BJ (cell line): ENCODE results near the gene LRMDA. TPM values are rescaled to one million over a fixed set of nuclear protein-coding genes. Genes with fewer than 3 reads are reported as not detected.

Experiments used
- CTCF ChIA-PET: fragments of 350-600 bp; formaldehyde crosslinking; extraction: SDS; loops from one replicate; lab custom pipeline; 2021; ENCODE audit warnings: antibody characterized with exemption, inconsistent platforms; lab: Yijun Ruan, JAX
- POLR2A ChIA-PET: fragments of 300-600 bp; sonication (Branson Sonifier 250); formaldehyde crosslinking; extraction: SDS; loops from one replicate; lab custom pipeline; 2021; ENCODE audit warnings: antibody characterized with exemption; lab: Charles Lee
- DNase-seq: peaks from one replicate; pipeline ENCODE4 v3.0.0-alpha.2; 2011; ENCODE audit warnings: low read depth
- H3K27me3 ChIP-seq: 2 replicates; pipeline ENCODE4 v1.6.0; 2011; ENCODE audit warnings: low read length; ENCODE audit not compliant: control insufficient read depth, insufficient read depth
- H3K36me3 ChIP-seq: 2 replicates; pipeline ENCODE4 v1.5.1; 2011; ENCODE audit warnings: low read length; ENCODE audit not compliant: control insufficient read depth, insufficient read depth
- H3K4me3 ChIP-seq: 2 replicates; pipeline ENCODE4 v1.5.1; 2011; ENCODE audit warnings: low read depth, mild to moderate bottlenecking, control low read depth, low read length
- polyA plus RNA-seq: library from polyadenylated mRNA; depleted of rRNA; stranded (reverse); fragments of >200 nt; gene quantifications from 2 replicates; pipeline ENCODE4 v1.2.3, GENCODE V29; 2011
- TF ChIP-seq, protein P1 (sequence below): IDR thresholded peaks from 2 replicates; pipeline ENCODE4 v1.5.1; 2011; ENCODE audit warnings: low read depth, mild to moderate bottlenecking, control low read depth, inconsistent platforms, low read length, moderate library complexity; ENCODE audit not compliant: insufficient read depth

The LRMDA gene
- polyA plus RNA-seq, 1 experiment = not detected

GRCh38 chr10:75493464-75493863 lies 62.0 kb downstream of the LRMDA start:
- ChIA-PET CTCF (interaction anchor here (0.6 kb wide), 1 partner anchor 11 kb away, joined by 3 read pairs; no protein-coding TSS in a partner anchor), POLR2A (no interaction called here)
- H3K36me3 ChIP-seq = no peaks in the 10 kb centered on the region
- no peak overlapping the region for H3K4me3 ChIP-seq
- no peak for DNase-seq
- TF ChIP-seq, protein P1, sequence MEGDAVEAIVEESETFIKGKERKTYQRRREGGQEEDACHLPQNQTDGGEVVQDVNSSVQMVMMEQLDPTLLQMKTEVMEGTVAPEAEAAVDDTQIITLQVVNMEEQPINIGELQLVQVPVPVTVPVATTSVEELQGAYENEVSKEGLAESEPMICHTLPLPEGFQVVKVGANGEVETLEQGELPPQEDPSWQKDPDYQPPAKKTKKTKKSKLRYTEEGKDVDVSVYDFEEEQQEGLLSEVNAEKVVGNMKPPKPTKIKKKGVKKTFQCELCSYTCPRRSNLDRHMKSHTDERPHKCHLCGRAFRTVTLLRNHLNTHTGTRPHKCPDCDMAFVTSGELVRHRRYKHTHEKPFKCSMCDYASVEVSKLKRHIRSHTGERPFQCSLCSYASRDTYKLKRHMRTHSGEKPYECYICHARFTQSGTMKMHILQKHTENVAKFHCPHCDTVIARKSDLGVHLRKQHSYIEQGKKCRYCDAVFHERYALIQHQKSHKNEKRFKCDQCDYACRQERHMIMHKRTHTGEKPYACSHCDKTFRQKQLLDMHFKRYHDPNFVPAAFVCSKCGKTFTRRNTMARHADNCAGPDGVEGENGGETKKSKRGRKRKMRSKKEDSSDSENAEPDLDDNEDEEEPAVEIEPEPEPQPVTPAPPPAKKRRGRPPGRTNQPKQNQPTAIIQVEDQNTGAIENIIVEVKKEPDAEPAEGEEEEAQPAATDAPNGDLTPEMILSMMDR = no peak
- no peaks in the 10 kb centered on the region for H3K27me3 ChIP-seq

- H3K4me3 ChIP-seq = no peak overlapping the region
- ChIA-PET CTCF (interaction anchor here (1.1 kb wide), 1 partner anchor 107 kb away, joined by 3 read pairs; no protein-coding TSS in a partner anchor), POLR2A (no interaction called here)
- TF ChIP-seq, protein P1 = no peak
- H3K36me3 ChIP-seq = no peaks in the 10 kb centered on the region
- peaks cover 2% of the 10 kb centered on the region; the same call in 1 of the 2 replicates for H3K27me3 ChIP-seq
- no peak for DNase-seq
These were observed 64.2 kb downstream of the LRMDA start for GRCh38 chr10:75495434-75496190.

DNA sequence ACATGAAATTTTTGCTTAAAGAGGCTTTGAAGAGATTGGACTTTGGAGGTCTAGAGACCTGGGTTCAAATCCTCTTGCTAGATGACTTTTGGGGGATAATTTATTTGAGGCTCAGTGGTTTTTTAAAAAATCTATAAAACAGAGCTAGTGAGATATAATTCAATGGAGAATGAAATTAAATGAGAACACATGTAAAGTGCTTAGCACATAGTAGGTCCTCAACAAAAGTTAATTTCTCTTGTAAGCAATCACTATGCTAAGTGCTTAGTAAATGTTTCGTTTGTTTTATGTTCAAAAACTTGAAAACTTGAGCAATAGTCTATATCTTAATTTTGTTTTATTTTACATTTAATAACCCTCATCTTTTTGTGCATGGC lies 64.8 kb downstream of the LRMDA start:
- H3K36me3 ChIP-seq = no peaks in the 10 kb centered on the region
- peaks cover 2% of the 10 kb centered on the region; the same call in 1 of the 2 replicates for H3K27me3 ChIP-seq
- no peak overlapping the region for H3K4me3 ChIP-seq
- ChIA-PET CTCF (no interaction called here), POLR2A (no interaction called here)
- DNase-seq = no peak
- TF ChIP-seq, protein P1 = no peak

DNA sequence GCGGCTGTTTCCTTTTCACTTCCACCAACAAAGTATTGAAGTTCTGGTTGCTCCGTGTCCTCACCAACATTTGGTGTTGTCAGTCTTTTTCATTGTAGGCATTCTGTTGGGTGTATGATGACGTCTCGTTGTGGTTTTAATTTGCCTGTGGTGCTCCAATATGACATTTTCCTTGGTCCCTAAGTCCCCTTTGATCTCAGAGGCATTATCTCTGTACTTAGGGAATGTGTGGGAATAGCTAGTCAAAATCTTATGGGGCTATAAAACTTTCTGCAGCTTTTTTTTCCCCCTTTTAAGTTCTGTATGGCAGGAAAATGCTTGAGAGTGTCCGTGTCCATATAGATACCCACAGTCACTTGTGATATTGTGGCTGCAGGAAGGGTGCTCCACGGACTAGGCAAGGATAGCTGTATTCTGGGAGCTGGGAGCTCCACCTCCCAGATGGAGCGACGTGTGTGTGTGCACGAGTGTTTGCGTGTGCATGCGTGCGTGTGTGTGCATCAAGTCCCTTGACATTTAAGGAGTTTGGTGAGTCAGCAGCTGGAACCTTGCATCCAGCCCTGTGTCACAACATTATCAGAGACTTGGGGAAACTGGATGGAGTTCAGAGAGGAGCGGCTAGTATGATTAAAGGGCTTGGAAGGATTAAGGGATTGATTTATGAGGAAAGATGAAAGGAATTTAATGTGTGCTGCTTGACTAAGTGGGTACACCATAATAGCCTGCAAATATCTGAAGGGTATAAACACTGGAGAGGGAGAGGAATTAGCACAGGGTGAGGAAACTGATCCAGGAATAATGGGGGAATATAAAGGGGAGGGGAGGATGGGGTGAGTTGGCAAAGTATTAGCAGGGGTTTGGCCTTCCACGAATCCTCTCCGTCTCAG lies 66.8 kb downstream of the LRMDA start:
- POLR2A ChIA-PET = no interaction called here
- Histone ChIP-seq H3K27me3 (peaks cover 2% of the 10 kb centered on the region; the same call in 1 of the 2 replicates), H3K36me3 (no peaks in the 10 kb centered on the region), H3K4me3 (no peak overlapping the region)
- TF ChIP-seq, protein P1 = no peak
- no peak for DNase-seq
- CTCF ChIA-PET = no interaction called here

DNA sequence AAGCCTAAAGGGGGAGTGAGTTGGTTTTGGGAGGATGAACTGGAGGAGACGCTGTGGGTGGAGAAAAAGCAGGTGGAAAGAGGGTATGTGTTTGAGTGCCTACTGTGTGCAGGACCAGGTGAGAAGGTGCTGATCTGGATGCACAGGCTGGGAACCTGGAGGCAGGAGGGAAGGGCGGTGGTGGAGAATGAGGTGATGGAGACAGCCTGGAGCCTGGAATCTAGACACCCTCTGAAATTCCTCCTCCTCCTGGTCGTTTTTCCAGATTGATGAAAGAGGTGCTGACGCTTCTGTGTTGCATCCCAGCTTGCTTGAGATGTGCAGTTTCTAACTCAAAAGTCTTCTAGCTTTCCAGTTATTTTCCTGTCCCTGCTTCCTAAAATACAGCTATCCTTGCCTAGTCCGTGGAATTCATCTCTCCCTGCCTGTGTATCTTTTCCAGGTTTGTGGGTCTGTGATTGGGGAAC lies 67.5 kb downstream of the LRMDA start:
- no peaks in the 10 kb centered on the region for H3K36me3 ChIP-seq
- CTCF ChIA-PET = no interaction called here
- H3K27me3 ChIP-seq = peaks cover 2% of the 10 kb centered on the region; the same call in 1 of the 2 replicates
- no peak for DNase-seq
- TF ChIP-seq, protein P1 = no peak
- no peak overlapping the region for H3K4me3 ChIP-seq
- POLR2A ChIA-PET = interaction anchor here (0.7 kb wide), 1 partner anchor 1508 kb away, joined by 3 read pairs; no protein-coding TSS in a partner anchor
